SK-N-SH treated with all-trans-retinoic acid at 6 μM for 48 hours (cell line): Measurements from ENCODE around the gene PNN.

Experiments used
- ARNTL ChIP-seq: fragments of 450-650 bp; formaldehyde crosslinking; IDR thresholded peaks from 2 replicates; pipeline ENCODE4 v1.5.0; 2020; ENCODE audit warnings: low read depth, mild to moderate bottlenecking, moderate library complexity, borderline replicate concordance
- BACH2 ChIP-seq: fragments of 250-450 bp; sonication (Bioruptor Pico); IDR thresholded peaks from 2 replicates; pipeline ENCODE4 v1.9.0; 2021; ENCODE audit warnings: mild to moderate bottlenecking, borderline replicate concordance
- CREB5 ChIP-seq: fragments of 250-450 bp; sonication (Bioruptor Pico); IDR thresholded peaks from 2 replicates; pipeline ENCODE4 v1.5.1; 2020; ENCODE audit warnings: low read depth, mild to moderate bottlenecking, moderate library complexity
- PPARA ChIP-seq: fragments of 250-450 bp; sonication (Bioruptor Pico); IDR thresholded peaks from 2 replicates; pipeline ENCODE4 v1.5.0; 2020; ENCODE audit warnings: mild to moderate bottlenecking, borderline replicate concordance
- RARB ChIP-seq: fragments of 250-450 bp; sonication (Bioruptor Pico); IDR thresholded peaks from 2 replicates; pipeline ENCODE4 v1.8.0; 2021; ENCODE audit warnings: mild to moderate bottlenecking, moderate library complexity
- ZFP3 ChIP-seq: fragments of 250-450 bp; sonication (Bioruptor Pico); IDR thresholded peaks from 2 replicates; pipeline ENCODE4 v1.5.0; 2020; ENCODE audit warnings: mild to moderate bottlenecking, moderate library complexity
- ZNF565 ChIP-seq: fragments of 450-650 bp; formaldehyde crosslinking; conservative IDR thresholded peaks from 2 replicates; pipeline ENCODE4 v1.5.0; 2020; ENCODE audit warnings: low read depth, mild to moderate bottlenecking, moderate library complexity
- ZNF70 ChIP-seq: fragments of 450-650 bp; formaldehyde crosslinking; IDR thresholded peaks from 2 replicates; pipeline ENCODE4 v1.5.0; 2020; ENCODE audit warnings: mild to moderate bottlenecking, moderate library complexity
- ZNF8 ChIP-seq: fragments of 450-650 bp; formaldehyde crosslinking; IDR thresholded peaks from 2 replicates; pipeline ENCODE4 v1.5.0; 2020; ENCODE audit warnings: mild to moderate bottlenecking, moderate library complexity
- TF ChIP-seq, protein P1 (sequence below): fragments of 250-450 bp; sonication (Bioruptor Pico); IDR thresholded peaks from 2 replicates; pipeline ENCODE4 v1.8.0; 2020; ENCODE audit warnings: mild to moderate bottlenecking, moderate library complexity, borderline replicate concordance
- TF ChIP-seq, protein P2 (sequence below): fragments of 250-450 bp; sonication (Bioruptor Pico); IDR thresholded peaks from 2 replicates; pipeline ENCODE4 v1.5.1; 2021; ENCODE audit warnings: mild to moderate bottlenecking, moderate library complexity

DNA sequence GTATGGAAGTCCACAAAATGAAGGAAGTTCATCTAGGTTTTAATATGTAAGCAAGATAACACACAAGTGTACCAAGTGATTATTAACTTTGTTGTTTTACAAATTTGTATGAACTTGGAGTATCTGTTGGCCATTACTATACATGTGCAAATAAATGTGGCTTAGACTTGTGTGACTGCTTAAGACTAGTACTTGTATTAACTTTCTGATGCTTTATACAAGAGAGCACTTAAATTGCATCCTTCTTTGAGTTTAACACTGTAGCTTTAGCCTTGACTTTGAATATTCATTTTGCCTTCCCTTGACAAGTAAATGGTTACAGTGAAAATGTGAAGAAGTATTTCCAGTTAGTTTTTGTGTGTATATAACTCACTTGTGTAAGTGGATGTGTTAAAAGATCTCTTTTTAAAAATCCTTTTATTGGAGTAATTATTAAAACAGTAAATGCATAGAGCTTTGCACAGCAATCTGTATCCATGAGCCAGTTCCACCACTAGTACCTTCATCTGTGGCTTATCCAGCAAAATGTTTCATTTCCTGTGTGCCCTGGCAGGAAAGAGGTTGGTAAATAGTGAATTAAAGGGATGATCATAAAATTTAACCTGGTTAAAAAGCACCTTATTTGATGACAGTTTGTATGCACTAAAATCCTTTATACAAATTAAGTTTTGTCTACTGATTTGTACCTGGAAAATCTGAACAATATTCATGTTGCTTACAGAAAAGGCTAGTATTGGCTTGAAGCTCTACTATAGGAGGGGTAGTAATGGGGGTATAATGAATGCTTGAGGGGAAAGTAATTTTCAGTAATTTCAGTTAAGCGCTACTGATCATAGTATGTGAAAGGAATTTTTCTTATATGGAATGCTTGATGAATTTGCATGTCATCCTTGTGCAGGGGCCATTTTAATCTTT is 8.0 kb downstream of the PNN start:
- TF ChIP-seq ZNF565 (CRISPR knock-in tag) (no peak), PPARA (CRISPR knock-in tag) (no peak), BACH2 (no peak), ARNTL (CRISPR knock-in tag) (no peak), RARB (no peak), ZFP3 (CRISPR knock-in tag) (no peak), ZNF8 (CRISPR knock-in tag) (no peak), ZNF70 (CRISPR knock-in tag) (no peak), CREB5 (no peak)
- TF ChIP-seq, protein P1, sequence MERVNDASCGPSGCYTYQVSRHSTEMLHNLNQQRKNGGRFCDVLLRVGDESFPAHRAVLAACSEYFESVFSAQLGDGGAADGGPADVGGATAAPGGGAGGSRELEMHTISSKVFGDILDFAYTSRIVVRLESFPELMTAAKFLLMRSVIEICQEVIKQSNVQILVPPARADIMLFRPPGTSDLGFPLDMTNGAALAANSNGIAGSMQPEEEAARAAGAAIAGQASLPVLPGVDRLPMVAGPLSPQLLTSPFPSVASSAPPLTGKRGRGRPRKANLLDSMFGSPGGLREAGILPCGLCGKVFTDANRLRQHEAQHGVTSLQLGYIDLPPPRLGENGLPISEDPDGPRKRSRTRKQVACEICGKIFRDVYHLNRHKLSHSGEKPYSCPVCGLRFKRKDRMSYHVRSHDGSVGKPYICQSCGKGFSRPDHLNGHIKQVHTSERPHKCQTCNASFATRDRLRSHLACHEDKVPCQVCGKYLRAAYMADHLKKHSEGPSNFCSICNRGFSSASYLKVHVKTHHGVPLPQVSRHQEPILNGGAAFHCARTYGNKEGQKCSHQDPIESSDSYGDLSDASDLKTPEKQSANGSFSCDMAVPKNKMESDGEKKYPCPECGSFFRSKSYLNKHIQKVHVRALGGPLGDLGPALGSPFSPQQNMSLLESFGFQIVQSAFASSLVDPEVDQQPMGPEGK (CRISPR knock-in tag): no peak
- TF ChIP-seq, protein P2, sequence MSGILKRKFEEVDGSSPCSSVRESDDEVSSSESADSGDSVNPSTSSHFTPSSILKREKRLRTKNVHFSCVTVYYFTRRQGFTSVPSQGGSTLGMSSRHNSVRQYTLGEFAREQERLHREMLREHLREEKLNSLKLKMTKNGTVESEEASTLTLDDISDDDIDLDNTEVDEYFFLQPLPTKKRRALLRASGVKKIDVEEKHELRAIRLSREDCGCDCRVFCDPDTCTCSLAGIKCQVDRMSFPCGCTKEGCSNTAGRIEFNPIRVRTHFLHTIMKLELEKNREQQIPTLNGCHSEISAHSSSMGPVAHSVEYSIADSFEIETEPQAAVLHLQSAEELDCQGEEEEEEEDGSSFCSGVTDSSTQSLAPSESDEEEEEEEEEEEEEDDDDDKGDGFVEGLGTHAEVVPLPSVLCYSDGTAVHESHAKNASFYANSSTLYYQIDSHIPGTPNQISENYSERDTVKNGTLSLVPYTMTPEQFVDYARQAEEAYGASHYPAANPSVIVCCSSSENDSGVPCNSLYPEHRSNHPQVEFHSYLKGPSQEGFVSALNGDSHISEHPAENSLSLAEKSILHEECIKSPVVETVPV (CRISPR knock-in tag): no peak
